ENCODE measurements around the gene ASIC1. TPM values are rescaled to one million over a fixed set of nuclear protein-coding genes. Genes with fewer than 3 reads are reported as not detected.
A peak's percentile ranks its signal among the peaks of the same experiment; 100 is the strongest.

ASIC1 gene
- total and polyA plus RNA-seq, 2 of the 13 experiments (the other 11 are each of a cell fraction or from before 2014, with no cell fraction given): 0.44 to 1.5 TPM

DNA sequence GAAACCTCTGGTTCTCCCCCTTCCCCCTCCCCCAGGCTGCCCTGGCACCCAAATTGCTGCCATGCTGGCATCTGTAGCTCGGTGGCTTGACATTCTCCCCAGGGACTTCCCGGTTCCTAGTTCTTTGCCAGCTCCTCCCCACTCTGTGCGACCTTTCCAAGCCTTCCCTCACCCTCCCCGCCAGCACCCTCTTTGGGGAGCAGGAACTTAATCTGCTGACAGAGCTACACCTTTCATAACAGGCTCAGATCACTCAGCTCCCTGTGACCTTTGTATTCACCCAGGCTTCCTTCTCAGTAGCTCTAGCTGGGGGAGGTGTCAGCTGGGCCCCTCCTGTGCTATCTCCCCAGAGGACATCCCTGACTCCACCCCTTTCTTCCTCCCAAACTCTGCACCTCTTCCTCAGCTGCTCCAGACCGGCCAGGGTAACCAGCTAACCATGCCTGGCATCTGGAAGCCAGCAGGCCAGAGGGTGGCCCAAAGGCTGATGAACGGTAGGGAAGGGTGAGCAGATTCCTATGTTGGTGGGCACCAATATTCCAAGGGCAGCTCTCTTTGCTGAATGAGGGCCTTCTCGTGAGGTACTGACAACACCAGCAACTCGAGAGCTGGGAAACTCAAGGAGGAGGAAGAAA lies 52.8 kb downstream of the ASIC1 start (continued):
- TF ChIP-seq, protein P1, sequence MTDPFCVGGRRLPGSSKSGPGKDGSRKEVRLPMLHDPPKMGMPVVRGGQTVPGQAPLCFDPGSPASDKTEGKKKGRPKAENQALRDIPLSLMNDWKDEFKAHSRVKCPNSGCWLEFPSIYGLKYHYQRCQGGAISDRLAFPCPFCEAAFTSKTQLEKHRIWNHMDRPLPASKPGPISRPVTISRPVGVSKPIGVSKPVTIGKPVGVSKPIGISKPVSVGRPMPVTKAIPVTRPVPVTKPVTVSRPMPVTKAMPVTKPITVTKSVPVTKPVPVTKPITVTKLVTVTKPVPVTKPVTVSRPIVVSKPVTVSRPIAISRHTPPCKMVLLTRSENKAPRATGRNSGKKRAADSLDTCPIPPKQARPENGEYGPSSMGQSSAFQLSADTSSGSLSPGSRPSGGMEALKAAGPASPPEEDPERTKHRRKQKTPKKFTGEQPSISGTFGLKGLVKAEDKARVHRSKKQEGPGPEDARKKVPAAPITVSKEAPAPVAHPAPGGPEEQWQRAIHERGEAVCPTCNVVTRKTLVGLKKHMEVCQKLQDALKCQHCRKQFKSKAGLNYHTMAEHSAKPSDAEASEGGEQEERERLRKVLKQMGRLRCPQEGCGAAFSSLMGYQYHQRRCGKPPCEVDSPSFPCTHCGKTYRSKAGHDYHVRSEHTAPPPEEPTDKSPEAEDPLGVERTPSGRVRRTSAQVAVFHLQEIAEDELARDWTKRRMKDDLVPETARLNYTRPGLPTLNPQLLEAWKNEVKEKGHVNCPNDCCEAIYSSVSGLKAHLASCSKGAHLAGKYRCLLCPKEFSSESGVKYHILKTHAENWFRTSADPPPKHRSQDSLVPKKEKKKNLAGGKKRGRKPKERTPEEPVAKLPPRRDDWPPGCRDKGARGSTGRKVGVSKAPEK (CRISPR knock-in tag; IDR thresholded peaks at IDR 0.05; ENCODE audit: borderline replicate concordance): no peak
- TF ChIP-seq REPIN1 (CRISPR knock-in tag; IDR thresholded peaks at IDR 0.05; ENCODE audit: borderline replicate concordance, low read depth): peak; percentile 40; the same call in 1 of the 2 replicates
- TF ChIP-seq, protein P2, sequence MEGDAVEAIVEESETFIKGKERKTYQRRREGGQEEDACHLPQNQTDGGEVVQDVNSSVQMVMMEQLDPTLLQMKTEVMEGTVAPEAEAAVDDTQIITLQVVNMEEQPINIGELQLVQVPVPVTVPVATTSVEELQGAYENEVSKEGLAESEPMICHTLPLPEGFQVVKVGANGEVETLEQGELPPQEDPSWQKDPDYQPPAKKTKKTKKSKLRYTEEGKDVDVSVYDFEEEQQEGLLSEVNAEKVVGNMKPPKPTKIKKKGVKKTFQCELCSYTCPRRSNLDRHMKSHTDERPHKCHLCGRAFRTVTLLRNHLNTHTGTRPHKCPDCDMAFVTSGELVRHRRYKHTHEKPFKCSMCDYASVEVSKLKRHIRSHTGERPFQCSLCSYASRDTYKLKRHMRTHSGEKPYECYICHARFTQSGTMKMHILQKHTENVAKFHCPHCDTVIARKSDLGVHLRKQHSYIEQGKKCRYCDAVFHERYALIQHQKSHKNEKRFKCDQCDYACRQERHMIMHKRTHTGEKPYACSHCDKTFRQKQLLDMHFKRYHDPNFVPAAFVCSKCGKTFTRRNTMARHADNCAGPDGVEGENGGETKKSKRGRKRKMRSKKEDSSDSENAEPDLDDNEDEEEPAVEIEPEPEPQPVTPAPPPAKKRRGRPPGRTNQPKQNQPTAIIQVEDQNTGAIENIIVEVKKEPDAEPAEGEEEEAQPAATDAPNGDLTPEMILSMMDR (CRISPR knock-in tag; IDR thresholded peaks at IDR 0.05): peak; percentile 24; the same call in 1 of the 2 replicates
- TF ChIP-seq, protein P3, sequence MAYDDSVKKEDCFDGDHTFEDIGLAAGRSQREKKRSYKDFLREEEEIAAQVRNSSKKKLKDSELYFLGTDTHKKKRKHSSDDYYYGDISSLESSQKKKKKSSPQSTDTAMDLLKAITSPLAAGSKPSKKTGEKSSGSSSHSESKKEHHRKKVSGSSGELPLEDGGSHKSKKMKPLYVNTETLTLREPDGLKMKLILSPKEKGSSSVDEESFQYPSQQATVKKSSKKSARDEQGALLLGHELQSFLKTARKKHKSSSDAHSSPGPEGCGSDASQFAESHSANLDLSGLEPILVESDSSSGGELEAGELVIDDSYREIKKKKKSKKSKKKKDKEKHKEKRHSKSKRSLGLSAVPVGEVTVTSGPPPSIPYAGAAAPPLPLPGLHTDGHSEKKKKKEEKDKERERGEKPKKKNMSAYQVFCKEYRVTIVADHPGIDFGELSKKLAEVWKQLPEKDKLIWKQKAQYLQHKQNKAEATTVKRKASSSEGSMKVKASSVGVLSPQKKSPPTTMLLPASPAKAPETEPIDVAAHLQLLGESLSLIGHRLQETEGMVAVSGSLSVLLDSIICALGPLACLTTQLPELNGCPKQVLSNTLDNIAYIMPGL (CRISPR knock-in tag; IDR thresholded peaks at IDR 0.05; ENCODE audit: borderline replicate concordance in 1 of 2, low read depth in 1 of 2): 0 out of 4 replicates have a peak, but pooled peaks of 1 of the 2 experiments have one; percentile 24
- no peak for TF ChIP-seq ZNF75D (CRISPR knock-in tag; IDR thresholded peaks at IDR 0.05; ENCODE audit: borderline replicate concordance)
- TF ChIP-seq, protein P4, sequence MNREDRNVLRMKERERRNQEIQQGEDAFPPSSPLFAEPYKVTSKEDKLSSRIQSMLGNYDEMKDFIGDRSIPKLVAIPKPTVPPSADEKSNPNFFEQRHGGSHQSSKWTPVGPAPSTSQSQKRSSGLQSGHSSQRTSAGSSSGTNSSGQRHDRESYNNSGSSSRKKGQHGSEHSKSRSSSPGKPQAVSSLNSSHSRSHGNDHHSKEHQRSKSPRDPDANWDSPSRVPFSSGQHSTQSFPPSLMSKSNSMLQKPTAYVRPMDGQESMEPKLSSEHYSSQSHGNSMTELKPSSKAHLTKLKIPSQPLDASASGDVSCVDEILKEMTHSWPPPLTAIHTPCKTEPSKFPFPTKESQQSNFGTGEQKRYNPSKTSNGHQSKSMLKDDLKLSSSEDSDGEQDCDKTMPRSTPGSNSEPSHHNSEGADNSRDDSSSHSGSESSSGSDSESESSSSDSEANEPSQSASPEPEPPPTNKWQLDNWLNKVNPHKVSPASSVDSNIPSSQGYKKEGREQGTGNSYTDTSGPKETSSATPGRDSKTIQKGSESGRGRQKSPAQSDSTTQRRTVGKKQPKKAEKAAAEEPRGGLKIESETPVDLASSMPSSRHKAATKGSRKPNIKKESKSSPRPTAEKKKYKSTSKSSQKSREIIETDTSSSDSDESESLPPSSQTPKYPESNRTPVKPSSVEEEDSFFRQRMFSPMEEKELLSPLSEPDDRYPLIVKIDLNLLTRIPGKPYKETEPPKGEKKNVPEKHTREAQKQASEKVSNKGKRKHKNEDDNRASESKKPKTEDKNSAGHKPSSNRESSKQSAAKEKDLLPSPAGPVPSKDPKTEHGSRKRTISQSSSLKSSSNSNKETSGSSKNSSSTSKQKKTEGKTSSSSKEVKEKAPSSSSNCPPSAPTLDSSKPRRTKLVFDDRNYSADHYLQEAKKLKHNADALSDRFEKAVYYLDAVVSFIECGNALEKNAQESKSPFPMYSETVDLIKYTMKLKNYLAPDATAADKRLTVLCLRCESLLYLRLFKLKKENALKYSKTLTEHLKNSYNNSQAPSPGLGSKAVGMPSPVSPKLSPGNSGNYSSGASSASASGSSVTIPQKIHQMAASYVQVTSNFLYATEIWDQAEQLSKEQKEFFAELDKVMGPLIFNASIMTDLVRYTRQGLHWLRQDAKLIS (CRISPR knock-in tag; IDR thresholded peaks at IDR 0.05): no peak; the same call in 1 of the 2 replicates
- peak; percentile 29; the same call in 1 of the 2 replicates for TF ChIP-seq ZNF331 (CRISPR knock-in tag; IDR thresholded peaks at IDR 0.05)
- TF ChIP-seq ZNF557 (CRISPR knock-in tag; IDR thresholded peaks at IDR 0.05): no peak
- peak; percentile 97 for TF ChIP-seq TBX2 (CRISPR knock-in tag; IDR thresholded peaks at IDR 0.05; ENCODE audit: borderline replicate concordance)
- peak; percentile 40; the same call in 1 of the 2 replicates for TF ChIP-seq MED1 (CRISPR knock-in tag; IDR thresholded peaks at IDR 0.05)
- no peak for TF ChIP-seq MAFG (CRISPR knock-in tag; IDR thresholded peaks at IDR 0.05)
- peak; percentile 58; the same call in 1 of the 2 replicates for TF ChIP-seq SAP130 (CRISPR knock-in tag; IDR thresholded peaks at IDR 0.05; ENCODE audit: low read depth)
- TF ChIP-seq NCOA2 (CRISPR knock-in tag; IDR thresholded peaks at IDR 0.05): no peak; the same call in 1 of the 2 replicates
- no peak; the same call in 1 of the 2 replicates for TF ChIP-seq ZNF747 (CRISPR knock-in tag; IDR thresholded peaks at IDR 0.05; ENCODE audit: borderline replicate concordance)
- peak; percentile 68 for TF ChIP-seq ELF3 (CRISPR knock-in tag; IDR thresholded peaks at IDR 0.05)
- peak; percentile 59; the same call in 1 of the 2 replicates for TF ChIP-seq RARA (CRISPR knock-in tag; IDR thresholded peaks at IDR 0.05)
- TF ChIP-seq, protein P5, sequence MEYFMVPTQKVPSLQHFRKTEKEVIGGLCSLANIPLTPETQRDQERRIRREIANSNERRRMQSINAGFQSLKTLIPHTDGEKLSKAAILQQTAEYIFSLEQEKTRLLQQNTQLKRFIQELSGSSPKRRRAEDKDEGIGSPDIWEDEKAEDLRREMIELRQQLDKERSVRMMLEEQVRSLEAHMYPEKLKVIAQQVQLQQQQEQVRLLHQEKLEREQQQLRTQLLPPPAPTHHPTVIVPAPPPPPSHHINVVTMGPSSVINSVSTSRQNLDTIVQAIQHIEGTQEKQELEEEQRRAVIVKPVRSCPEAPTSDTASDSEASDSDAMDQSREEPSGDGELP (IDR thresholded peaks at IDR 0.05; ENCODE audit: borderline replicate concordance, low read depth): peak; percentile 81; the same call in 1 of the 2 replicates

Data from HepG2 (cell line).